ENCODE data around the gene H2BK1.

Gene H2BK1

GRCh38 chr7:151245360-151246101 lies 35.2 kb upstream of the H2BK1 start:
- Histone ChIP-seq H3K36me3 (ENCODE audit: control insufficient read depth, insufficient read depth, low read length) (no peaks in the 10 kb centered on the region), H3K9me3 (ENCODE audit: control insufficient read depth, insufficient read depth, low read length) (no peaks in the 10 kb centered on the region), H3K4me3 (ENCODE audit: low read length) (peak overlapping the region; percentile 39; the same call in 1 of the 2 replicates), H3K27ac (ENCODE audit: low read length) (no peak overlapping the region), H3K4me1 (ENCODE audit: control insufficient read depth, insufficient read depth, low read length) (peaks cover 7% of the 10 kb centered on the region), H3K27me3 (ENCODE audit: control insufficient read depth, insufficient read depth, low read length) (peaks cover 27% of the 10 kb centered on the region; the same call in 1 of the 2 replicates)
- WGBS (ENCODE audit: insufficient coverage, insufficient read length), result no CpG with 5 or more reads among the region's 60 CpGs
- no peak for DNase-seq (ENCODE audit: low read depth, low spot score)

GRCh38 chr7:151244841-151245346 lies 34.6 kb upstream of the H2BK1 start:
- H3K4me1 ChIP-seq (ENCODE audit: control insufficient read depth, insufficient read depth, low read length), result peaks cover 6% of the 10 kb centered on the region
- peaks cover 25% of the 10 kb centered on the region; the same call in 1 of the 2 replicates for H3K27me3 ChIP-seq (ENCODE audit: control insufficient read depth, insufficient read depth, low read length)
- no CpG with 5 or more reads among the region's 15 CpGs for WGBS (ENCODE audit: insufficient coverage, insufficient read length)
- no peaks in the 10 kb centered on the region for H3K36me3 ChIP-seq (ENCODE audit: control insufficient read depth, insufficient read depth, low read length)
- H3K27ac ChIP-seq (ENCODE audit: low read length), result no peak overlapping the region
- DNase-seq (ENCODE audit: low read depth, low spot score), result no peak
- peak overlapping the region; percentile 39; the same call in 1 of the 2 replicates for H3K4me3 ChIP-seq (ENCODE audit: low read length)
- H3K9me3 ChIP-seq (ENCODE audit: control insufficient read depth, insufficient read depth, low read length), result no peaks in the 10 kb centered on the region

DNA sequence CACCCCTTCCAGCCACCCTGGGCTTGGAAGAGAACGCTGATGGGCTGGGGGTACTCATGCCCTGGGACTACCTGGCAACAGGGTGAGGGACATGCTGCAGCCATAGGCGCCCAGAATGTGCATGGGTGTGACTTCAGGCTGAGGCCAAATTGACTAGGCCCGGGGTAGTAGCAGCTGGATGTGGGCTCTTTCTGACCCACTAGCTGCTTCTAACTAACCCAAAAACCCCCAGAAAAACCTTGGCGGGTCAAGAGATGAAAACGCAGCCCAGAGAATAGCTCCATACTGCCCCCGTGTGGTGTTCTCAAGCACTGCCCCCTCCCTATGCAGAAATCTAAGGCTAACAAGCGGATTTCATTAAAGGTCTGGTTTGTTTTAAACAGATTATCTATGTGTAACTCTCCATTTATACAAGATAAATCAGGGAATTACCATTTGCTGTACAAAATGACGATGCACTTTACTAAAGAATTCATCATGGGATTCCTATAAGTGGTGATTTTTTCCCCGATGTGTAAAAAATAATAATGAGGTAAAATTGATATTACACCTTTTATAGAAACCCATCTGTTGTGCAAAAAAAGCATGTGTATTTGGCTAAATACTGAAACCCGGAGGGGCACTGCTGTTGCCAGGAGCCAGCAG lies 34.0 kb upstream of the H2BK1 start:
- Histone ChIP-seq H3K9me3 (ENCODE audit: control insufficient read depth, insufficient read depth, low read length) (no peaks in the 10 kb centered on the region), H3K36me3 (ENCODE audit: control insufficient read depth, insufficient read depth, low read length) (no peaks in the 10 kb centered on the region), H3K4me1 (ENCODE audit: control insufficient read depth, insufficient read depth, low read length) (peaks cover 4% of the 10 kb centered on the region), H3K4me3 (ENCODE audit: low read length) (no peak overlapping the region), H3K27ac (ENCODE audit: low read length) (no peak overlapping the region), H3K27me3 (ENCODE audit: control insufficient read depth, insufficient read depth, low read length) (peaks cover 25% of the 10 kb centered on the region; the same call in 1 of the 2 replicates)
- no CpG with 5 or more reads among the region's 10 CpGs for WGBS (ENCODE audit: insufficient coverage, insufficient read length)
- no peak for DNase-seq (ENCODE audit: low read depth, low spot score)

DNA sequence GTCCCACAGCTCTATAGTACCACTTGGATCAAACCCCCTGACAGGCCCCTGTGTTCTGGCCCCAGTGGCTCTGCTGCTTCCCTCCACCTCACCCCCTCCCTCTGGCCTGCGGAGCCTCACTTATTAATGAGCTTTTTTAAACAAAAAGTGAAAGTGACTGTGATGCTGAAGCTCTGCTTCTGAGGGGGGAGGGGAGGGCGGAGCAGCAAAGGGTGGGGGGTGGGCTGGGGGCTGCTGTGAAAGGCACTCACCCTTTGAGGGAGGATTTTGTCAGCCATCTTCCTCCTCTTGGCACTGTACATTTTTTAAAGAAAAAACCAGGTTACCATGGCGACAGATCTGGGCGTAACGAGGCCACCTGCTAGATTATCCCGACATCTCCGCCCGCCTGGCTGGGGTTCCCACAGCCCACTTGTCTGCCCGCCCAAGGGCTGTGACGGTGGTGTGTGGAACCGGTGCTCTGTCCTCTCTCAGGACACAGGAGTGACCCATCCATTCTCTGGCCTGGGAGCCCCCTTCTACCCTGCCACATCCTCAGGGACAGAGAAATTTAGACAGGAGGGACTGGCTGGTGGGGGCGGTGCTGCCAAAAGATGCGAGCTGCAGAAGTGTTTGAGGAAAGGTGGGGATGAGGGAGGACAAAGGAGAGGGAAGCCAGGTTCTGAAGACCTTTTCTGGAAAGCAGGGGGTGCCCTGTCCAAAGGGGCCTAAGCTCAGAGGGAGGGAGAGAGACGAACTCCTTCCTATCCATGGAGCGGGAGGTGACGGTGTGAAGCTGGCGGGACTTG lies 33.3 kb upstream of the H2BK1 start:
- Histone ChIP-seq H3K4me3 (ENCODE audit: low read length) (no peak overlapping the region), H3K9me3 (ENCODE audit: control insufficient read depth, insufficient read depth, low read length) (no peaks in the 10 kb centered on the region), H3K36me3 (ENCODE audit: control insufficient read depth, insufficient read depth, low read length) (no peaks in the 10 kb centered on the region), H3K4me1 (ENCODE audit: control insufficient read depth, insufficient read depth, low read length) (peaks cover 2% of the 10 kb centered on the region), H3K27me3 (ENCODE audit: control insufficient read depth, insufficient read depth, low read length) (peaks cover 22% of the 10 kb centered on the region; the same call in 1 of the 2 replicates), H3K27ac (ENCODE audit: low read length) (no peak overlapping the region)
- no CpG with 5 or more reads among the region's 17 CpGs for WGBS (ENCODE audit: insufficient coverage, insufficient read length)
- DNase-seq (ENCODE audit: low read depth, low spot score), result no peak

DNA sequence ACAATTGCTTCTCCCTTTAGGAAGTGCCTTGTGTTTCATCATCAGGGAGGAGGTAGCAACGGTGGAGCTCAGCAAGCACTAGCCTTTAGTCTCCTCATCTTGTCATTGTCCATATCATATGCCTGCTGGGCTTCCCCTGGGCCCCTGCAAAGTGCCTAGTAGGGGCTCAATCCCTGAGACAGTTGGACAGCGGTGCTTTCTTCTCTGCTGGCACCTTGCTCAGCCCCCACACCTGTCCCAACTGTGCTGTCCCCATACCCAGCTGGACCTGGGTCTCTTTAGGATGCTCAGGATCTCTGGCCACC lies 32.7 kb upstream of the H2BK1 start:
- peaks cover 2% of the 10 kb centered on the region for H3K4me1 ChIP-seq (ENCODE audit: control insufficient read depth, insufficient read depth, low read length)
- WGBS (ENCODE audit: insufficient coverage, insufficient read length), result no CpG with 5 or more reads among the region's 2 CpGs
- H3K4me3 ChIP-seq (ENCODE audit: low read length), result no peak overlapping the region
- H3K27ac ChIP-seq (ENCODE audit: low read length), result no peak overlapping the region
- H3K9me3 ChIP-seq (ENCODE audit: control insufficient read depth, insufficient read depth, low read length), result no peaks in the 10 kb centered on the region
- no peak for DNase-seq (ENCODE audit: low read depth, low spot score)
- peaks cover 19% of the 10 kb centered on the region; the same call in 1 of the 2 replicates for H3K27me3 ChIP-seq (ENCODE audit: control insufficient read depth, insufficient read depth, low read length)
- no peaks in the 10 kb centered on the region for H3K36me3 ChIP-seq (ENCODE audit: control insufficient read depth, insufficient read depth, low read length)

DNA sequence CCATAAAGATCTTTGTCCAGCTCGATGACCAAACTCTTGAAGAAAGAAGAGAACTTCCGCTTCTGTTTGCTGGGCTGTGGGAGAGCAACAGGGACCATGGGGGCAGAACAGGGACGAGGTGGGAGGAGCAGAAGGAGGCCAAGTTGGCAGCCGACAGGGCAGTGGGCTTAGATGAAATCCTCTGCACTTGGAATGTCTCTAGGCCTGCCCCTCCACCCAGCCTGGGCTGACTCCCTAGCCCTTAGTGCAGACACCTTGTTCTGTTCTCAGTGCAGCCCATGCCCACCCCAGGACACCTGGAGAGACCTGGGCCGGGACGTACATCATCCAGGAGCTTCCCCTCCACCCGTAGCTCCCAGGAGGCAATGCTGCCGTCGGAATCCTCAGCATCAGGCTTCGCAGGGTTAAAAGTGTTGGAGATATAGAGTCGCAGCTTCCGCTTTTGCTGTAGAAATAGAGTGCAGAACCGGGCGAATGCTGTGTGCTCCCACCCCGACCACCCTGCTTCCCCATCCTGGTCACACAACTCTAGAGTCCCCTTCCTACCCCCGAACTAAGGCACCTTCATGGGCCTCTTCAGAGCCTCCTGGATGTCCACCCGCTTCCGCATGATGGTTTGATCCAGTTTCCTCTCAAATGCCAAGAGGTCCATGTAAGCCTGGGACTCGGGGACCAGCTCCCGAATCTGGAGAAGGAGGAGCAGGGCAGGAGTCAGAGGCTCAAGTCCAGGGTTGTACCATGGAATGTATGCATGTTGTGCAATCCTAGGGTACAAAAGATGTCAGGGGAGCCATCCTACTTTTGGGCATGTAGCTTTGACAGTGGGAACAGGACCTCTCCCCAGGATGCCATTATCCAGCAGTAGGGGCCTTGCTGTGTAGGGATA lies 32.1 kb upstream of the H2BK1 start:
- H3K9me3 ChIP-seq (ENCODE audit: control insufficient read depth, insufficient read depth, low read length), result no peaks in the 10 kb centered on the region
- no peak overlapping the region for H3K27ac ChIP-seq (ENCODE audit: low read length)
- no peak overlapping the region for H3K4me3 ChIP-seq (ENCODE audit: low read length)
- peaks cover 2% of the 10 kb centered on the region for H3K4me1 ChIP-seq (ENCODE audit: control insufficient read depth, insufficient read depth, low read length)
- H3K27me3 ChIP-seq (ENCODE audit: control insufficient read depth, insufficient read depth, low read length), result peaks cover 13% of the 10 kb centered on the region; the same call in 1 of the 2 replicates
- DNase-seq (ENCODE audit: low read depth, low spot score), result no peak
- H3K36me3 ChIP-seq (ENCODE audit: control insufficient read depth, insufficient read depth, low read length), result peaks cover 5% of the 10 kb centered on the region; the same call in 1 of the 2 replicates
- no CpG with 5 or more reads among the region's 20 CpGs for WGBS (ENCODE audit: insufficient coverage, insufficient read length)

GRCh38 chr7:151241755-151242096 lies 31.4 kb upstream of the H2BK1 start:
- DNase-seq (ENCODE audit: low read depth, low spot score), result no peak
- Histone ChIP-seq H3K9me3 (ENCODE audit: control insufficient read depth, insufficient read depth, low read length) (no peaks in the 10 kb centered on the region), H3K27me3 (ENCODE audit: control insufficient read depth, insufficient read depth, low read length) (peaks cover 7% of the 10 kb centered on the region; the same call in 1 of the 2 replicates), H3K4me3 (ENCODE audit: low read length) (no peak overlapping the region), H3K36me3 (ENCODE audit: control insufficient read depth, insufficient read depth, low read length) (peaks cover 8% of the 10 kb centered on the region), H3K27ac (ENCODE audit: low read length) (no peak overlapping the region), H3K4me1 (ENCODE audit: control insufficient read depth, insufficient read depth, low read length) (peaks cover 2% of the 10 kb centered on the region)
- no CpG with 5 or more reads among the region's 9 CpGs for WGBS (ENCODE audit: insufficient coverage, insufficient read length)

GRCh38 chr7:151240942-151241754 lies 30.9 kb upstream of the H2BK1 start:
- peaks cover 3% of the 10 kb centered on the region; the same call in 1 of the 2 replicates for H3K27me3 ChIP-seq (ENCODE audit: control insufficient read depth, insufficient read depth, low read length)
- DNase-seq (ENCODE audit: low read depth, low spot score), result no peak
- WGBS (ENCODE audit: insufficient coverage, insufficient read length), result no CpG with 5 or more reads among the region's 7 CpGs
- H3K4me3 ChIP-seq (ENCODE audit: low read length), result no peak overlapping the region
- no peaks in the 10 kb centered on the region for H3K9me3 ChIP-seq (ENCODE audit: control insufficient read depth, insufficient read depth, low read length)
- H3K27ac ChIP-seq (ENCODE audit: low read length), result no peak overlapping the region
- peaks cover 12% of the 10 kb centered on the region for H3K36me3 ChIP-seq (ENCODE audit: control insufficient read depth, insufficient read depth, low read length)
- peaks cover 2% of the 10 kb centered on the region for H3K4me1 ChIP-seq (ENCODE audit: control insufficient read depth, insufficient read depth, low read length)

DNA sequence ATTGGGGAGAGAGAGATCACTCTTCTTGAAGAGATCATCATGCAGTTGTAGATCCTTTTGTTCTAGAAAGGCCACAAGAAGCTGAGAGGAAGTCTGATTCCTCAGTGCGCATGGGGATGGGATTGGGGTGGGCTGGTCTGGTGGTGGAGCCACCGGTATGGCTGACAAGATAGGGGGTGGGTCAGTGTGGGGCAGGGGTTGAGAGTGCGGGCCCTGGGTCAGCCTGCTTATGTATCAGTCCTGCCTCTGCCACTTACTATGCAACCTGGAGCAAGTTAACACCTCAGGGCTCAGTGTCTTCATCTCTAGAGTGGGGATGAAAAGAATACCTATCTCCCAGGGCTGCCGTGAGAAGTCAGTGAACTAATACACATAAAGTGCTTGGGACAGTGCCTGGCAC lies 30.2 kb upstream of the H2BK1 start:
- WGBS (ENCODE audit: insufficient coverage, insufficient read length), result no CpG with 5 or more reads among the region's 4 CpGs
- Histone ChIP-seq H3K36me3 (ENCODE audit: control insufficient read depth, insufficient read depth, low read length) (peaks cover 12% of the 10 kb centered on the region), H3K9me3 (ENCODE audit: control insufficient read depth, insufficient read depth, low read length) (no peaks in the 10 kb centered on the region), H3K4me1 (ENCODE audit: control insufficient read depth, insufficient read depth, low read length) (peaks cover 2% of the 10 kb centered on the region), H3K27ac (ENCODE audit: low read length) (no peak overlapping the region), H3K27me3 (ENCODE audit: control insufficient read depth, insufficient read depth, low read length) (no peaks in the 10 kb centered on the region), H3K4me3 (ENCODE audit: low read length) (no peak overlapping the region)
- no peak for DNase-seq (ENCODE audit: low read depth, low spot score)

All from iPS DF 6.9 (cell line).